Activated gamma-delta T cell treated with anti-CD3 and anti-CD28 coated beads, Interleukin-2, amount 50 U/mL, for 16 hours (primary cell): Measurements from ENCODE around the gene NTMT2.

Source experiments
- DNase-seq: peaks from one replicate; pipeline ENCODE4 v3.0.0-alpha.2; 2020; ENCODE audit warnings: low read depth

Gene NTMT2

GRCh38 chr1:170210142-170210541 lies 64.4 kb downstream of the NTMT2 start:
- no peak for DNase-seq

GRCh38 chr1:170213596-170213995 lies 67.8 kb downstream of the NTMT2 start:
- no peak for DNase-seq

- DNase-seq = no peak
Measured at GRCh38 chr1:170214117-170215032, 68.6 kb downstream of the NTMT2 start.

- no peak for DNase-seq
Measured at GRCh38 chr1:170215072-170215885, 69.5 kb downstream of the NTMT2 start.

GRCh38 chr1:170217517-170218256 lies 71.9 kb downstream of the NTMT2 start:
- no peak for DNase-seq

- DNase-seq = no peak
Measured at GRCh38 chr1:170218257-170218650, 72.5 kb downstream of the NTMT2 start.
